CD4-positive, alpha-beta T cell (primary cell): ENCODE data around the gene PATE4. TPM values are rescaled to one million over a fixed set of nuclear protein-coding genes. Genes with fewer than 3 reads are reported as not detected.
"Not testable (repeated sequence)": the region's sequence is repeated elsewhere in the genome, so short reads cannot be mapped to it uniquely, and the experiment has no call there.

ENCODE experiments used
- ATAC-seq: fragments of 200-7000 bp; cut with Tn5 transposase; one replicate; pipeline ENCODE4 v1.10.0; 2022; ENCODE audit warnings: mild to moderate bottlenecking; ENCODE audit not compliant: poor library complexity
- CTCF ChIA-PET: fragments of 350-600 bp; sonication (Branson Sonifier 250); formaldehyde crosslinking; loops from one replicate; lab custom pipeline; 2021; ENCODE audit warnings: antibody characterized with exemption, inconsistent platforms; lab: Charles Lee
- POLR2A ChIA-PET: fragments of 350-600 bp; sonication (Branson Sonifier 250); formaldehyde crosslinking; loops from one replicate; lab custom pipeline; 2021; ENCODE audit warnings: antibody characterized with exemption, inconsistent platforms; lab: Charles Lee
- DNase-seq, 14 experiments: peaks; one replicate each; pipeline ENCODE4 v3.0.0-alpha.2; 2013 to 2020; ENCODE audit warnings: mixed read lengths in 2 of 14
- H3K27ac ChIP-seq, 2 donors: one replicate each; pipeline versions ENCODE4 v1.5.1 to v1.7.0; 2013; ENCODE audit warnings: low read length in 2 of 2, low read depth in 1 of 2, mild to moderate bottlenecking in 1 of 2
- H3K27me3 ChIP-seq, 2 experiments: 1 replicate in 1 of 2; 2 replicates in 1 of 2; pipeline versions ENCODE4 v1.6.1 to v1.7.0; 2013; ENCODE audit warnings: low read length in 2 of 2, control low read depth in 1 of 2, mild to moderate bottlenecking in 1 of 2, moderate library complexity in 1 of 2; ENCODE audit not compliant: insufficient read depth in 2 of 2, control insufficient read depth in 1 of 2
- H3K36me3 ChIP-seq: one replicate; pipeline ENCODE4 v1.6.1; 2013; ENCODE audit warnings: low read length, control low read depth; ENCODE audit not compliant: insufficient read depth
- H3K4me1 ChIP-seq: one replicate; pipeline ENCODE4 v1.6.1; 2013; ENCODE audit warnings: low read length, control low read depth; ENCODE audit not compliant: insufficient read depth
- H3K4me3 ChIP-seq: one replicate; pipeline ENCODE4 v1.5.1; 2013; ENCODE audit warnings: mild to moderate bottlenecking, low read length, moderate library complexity
- H3K9me3 ChIP-seq, 2 experiments: 1 replicate in 1 of 2; 2 replicates in 1 of 2; pipeline versions ENCODE4 v1.6.1 to v1.7.0; 2013; ENCODE audit warnings: low read length in 2 of 2, mild to moderate bottlenecking in 2 of 2, control low read depth in 1 of 2, moderate library complexity in 1 of 2; ENCODE audit not compliant: control insufficient read depth in 1 of 2, insufficient read depth in 1 of 2
- H3K27ac Mint-ChIP-seq: one replicate; pipeline ENCODE4 v1.8.0; 2020; ENCODE audit warnings: mixed read lengths
- H3K27me3 Mint-ChIP-seq: one replicate; pipeline ENCODE4 v1.8.0; 2021; ENCODE audit warnings: mixed read lengths
- H3K36me3 Mint-ChIP-seq: one replicate; pipeline ENCODE4 v1.8.0; 2021; ENCODE audit warnings: low read depth, mixed read lengths
- H3K4me1 Mint-ChIP-seq: one replicate; pipeline ENCODE4 v1.8.0; 2021; ENCODE audit warnings: low read depth, mixed read lengths
- H3K4me3 Mint-ChIP-seq: one replicate; pipeline ENCODE4 v1.8.0; 2020; ENCODE audit warnings: mild to moderate bottlenecking, mixed read lengths
- H3K9me3 Mint-ChIP-seq: one replicate; pipeline ENCODE4 v1.8.0; 2020; ENCODE audit warnings: mixed read lengths
- CTCF ChIP-seq: fragments of 200-600 bp; IDR thresholded peaks from one replicate; pipeline ENCODE4 v1.8.0; 2022; ENCODE audit warnings: antibody characterized with exemption, mild to moderate bottlenecking
- intact Hi-C, 2 experiments: fragments of 100-400 bp; cut with DNase I in 1 of 2; cut with micrococcal nuclease in 1 of 2; formaldehyde crosslinking; loops; one replicate each; pipeline versions ENCODE4 v1.15.1 to v1.9.0; 2023 to 2025; cut with DNase I, micrococcal nuclease
- total RNA-seq, 174 experiments: library from RNA in 2 of 174; stranded (reverse) in 2 of 174; gene quantifications; one replicate each; pipeline ENCODE4 v1.2.3 and lab custom pipeline; 2021 to 2026

The PATE4 gene
- total RNA-seq, 2 experiments from 2014 or later: not detected

GRCh38 chr11:125842321-125842948 lies 9.3 kb downstream of the PATE4 start:
- Histone ChIP-seq H3K36me3 (no peaks in the 10 kb centered on the region), H3K4me1 (no peaks in the 10 kb centered on the region), H3K9me3 (peaks cover 19 to 24% of the 10 kb centered on the region in 2 experiments), H3K4me3 (no peak overlapping the region), H3K27ac (no peak overlapping the region), H3K27me3 (peaks cover 4 to 5% of the 10 kb centered on the region in 2 experiments)
- peaks cover 11% of the 10 kb centered on the region for H3K9me3 Mint-ChIP-seq
- H3K4me3 Mint-ChIP-seq: no peak overlapping the region
- no peak for TF ChIP-seq CTCF
- no peak overlapping the region for H3K27ac Mint-ChIP-seq
- CTCF ChIA-PET: no interaction called here
- intact Hi-C loops: no loop called here
- POLR2A ChIA-PET: no interaction called here
- peaks cover 7% of the 10 kb centered on the region for H3K36me3 Mint-ChIP-seq
- no peak for DNase-seq
- ATAC-seq: no peak
- no peaks in the 10 kb centered on the region for H3K4me1 Mint-ChIP-seq
- peaks cover 24% of the 10 kb centered on the region for H3K27me3 Mint-ChIP-seq

- intact Hi-C loops: no loop called here
- Histone ChIP-seq H3K27ac (no peak overlapping the region), H3K4me1 (no peaks in the 10 kb centered on the region), H3K27me3 (peaks cover 0 to 5% of the 10 kb centered on the region in 2 experiments), H3K9me3 (peaks cover 19 to 24% of the 10 kb centered on the region in 2 experiments), H3K36me3 (no peaks in the 10 kb centered on the region), H3K4me3 (no peak overlapping the region)
- TF ChIP-seq CTCF: no peak
- POLR2A ChIA-PET: no interaction called here
- CTCF ChIA-PET: no interaction called here
- Mint-ChIP-seq H3K36me3 (peaks cover 11% of the 10 kb centered on the region), H3K4me3 (no peak overlapping the region), H3K9me3 (peaks cover 19% of the 10 kb centered on the region), H3K27ac (no peak overlapping the region), H3K4me1 (no peaks in the 10 kb centered on the region), H3K27me3 (peaks cover 10% of the 10 kb centered on the region)
- no peak for DNase-seq
- no peak for ATAC-seq
Observed at GRCh38 chr11:125846188-125846587, 13.1 kb downstream of the PATE4 start.

GRCh38 chr11:125857670-125858069 lies 24.6 kb downstream of the PATE4 start:
- not testable (repeated sequence) for ATAC-seq

GRCh38 chr11:125862786-125863185 lies 29.7 kb downstream of the PATE4 start:
- H3K4me3 Mint-ChIP-seq, H3K36me3 Mint-ChIP-seq, H3K36me3 ChIP-seq, H3K4me3 ChIP-seq, H3K4me1 ChIP-seq, H3K4me1 Mint-ChIP-seq, POLR2A ChIA-PET, H3K27me3 ChIP-seq, CTCF ChIA-PET, DNase-seq, intact Hi-C loops, H3K9me3 ChIP-seq, ATAC-seq, H3K27ac Mint-ChIP-seq, H3K27ac ChIP-seq, H3K27me3 Mint-ChIP-seq, H3K9me3 Mint-ChIP-seq: not testable (repeated sequence)

More at GRCh38 chr11:125857670-125858069, 24.6 kb downstream of the PATE4 start:
- H3K4me1 ChIP-seq, intact Hi-C loops, H3K36me3 Mint-ChIP-seq, DNase-seq, H3K4me3 Mint-ChIP-seq, POLR2A ChIA-PET, H3K27ac Mint-ChIP-seq, H3K27ac ChIP-seq, H3K4me3 ChIP-seq, H3K9me3 ChIP-seq, CTCF ChIA-PET, H3K4me1 Mint-ChIP-seq, H3K36me3 ChIP-seq: not testable (repeated sequence)
- Mint-ChIP-seq H3K9me3 (peaks cover 10% of the 10 kb centered on the region), H3K27me3 (peaks cover 18% of the 10 kb centered on the region)
- peaks cover 0 to 13% of the 10 kb centered on the region in 2 experiments for H3K27me3 ChIP-seq

GRCh38 chr11:125865354-125865753 lies 32.2 kb downstream of the PATE4 start:
- H3K4me1 ChIP-seq, ATAC-seq, H3K4me1 Mint-ChIP-seq, H3K4me3 Mint-ChIP-seq, POLR2A ChIA-PET, H3K9me3 Mint-ChIP-seq, CTCF ChIA-PET, H3K27ac ChIP-seq, H3K27me3 Mint-ChIP-seq, H3K36me3 Mint-ChIP-seq, H3K36me3 ChIP-seq, H3K9me3 ChIP-seq, H3K27me3 ChIP-seq, DNase-seq, H3K27ac Mint-ChIP-seq, H3K4me3 ChIP-seq: not testable (repeated sequence)
- intact Hi-C loops: loop anchor here in 1 of 2 experiments (5.0 kb wide), 1 partner anchor 893 kb away; no protein-coding TSS in a partner anchor
